Measurements from ENCODE around the gene WDR6.

Gene WDR6

GRCh38 chr3:49030321-49030720 is 23.1 kb downstream of the WDR6 start:
- DNase-seq = no peak

- no peak for DNase-seq
These were observed 25.6 kb downstream of the WDR6 start for GRCh38 chr3:49032646-49033304.

- no peak for DNase-seq
These were observed 27.5 kb downstream of the WDR6 start for GRCh38 chr3:49034650-49035049.

GRCh38 chr3:49035281-49035680 is 28.1 kb downstream of the WDR6 start:
- no peak for DNase-seq

GRCh38 chr3:49053543-49053942 is 46.4 kb downstream of the WDR6 start:
- no peak for DNase-seq

GRCh38 chr3:49054344-49054862 is 47.2 kb downstream of the WDR6 start:
- DNase-seq = no peak

- DNase-seq = no peak
These were observed 50.1 kb downstream of the WDR6 start for GRCh38 chr3:49057268-49057667.

- DNase-seq = no peak
These were observed 50.8 kb downstream of the WDR6 start for GRCh38 chr3:49058011-49058410.

Data from NCI-H1930 (cell line).